SK-N-SH (cell line): ENCODE results near the gene GPD1.

Source experiments
- EZH2phosphoT487 ChIP-seq: fragments of 200-600 bp; sonication (generic); IDR thresholded peaks from 2 replicates; pipeline ENCODE4 v1.6.1; 2017; ENCODE audit warnings: low read depth, mixed run types, mild to moderate bottlenecking, antibody characterized with exemption, moderate library complexity, borderline replicate concordance
- FOXJ3 ChIP-seq: sonication (generic); formaldehyde crosslinking; IDR thresholded peaks from 2 replicates; pipeline ENCODE4 v1.5.1; 2020; ENCODE audit warnings: mild to moderate bottlenecking, missing genetic modification reagents
- FOXM1 ChIP-seq: IDR thresholded peaks from 2 replicates; pipeline ENCODE4 v1.4.0; 2012; ENCODE audit warnings: low read depth, mild to moderate bottlenecking
- GABPA ChIP-seq: IDR thresholded peaks from 2 replicates; pipeline ENCODE4 v1.4.0; 2012; ENCODE audit warnings: low read depth, mild to moderate bottlenecking
- NRF1 ChIP-seq: IDR thresholded peaks from 2 replicates; pipeline ENCODE4 v1.6.1; 2012; ENCODE audit warnings: low read depth, mild to moderate bottlenecking, low read length
- POLR2AphosphoS5 ChIP-seq: IDR thresholded peaks from 2 replicates; pipeline ENCODE4 v1.6.1; 2012; ENCODE audit warnings: low read depth, low read length
- TCF12 ChIP-seq: IDR thresholded peaks from 2 replicates; pipeline ENCODE4 v1.4.0; 2012
- USF2 ChIP-seq: fragments of 150-350 bp; IDR thresholded peaks from 2 replicates; pipeline ENCODE4 v1.6.1; 2017; ENCODE audit warnings: antibody characterized with exemption, low read length, low read depth, borderline replicate concordance
- YY1 ChIP-seq: IDR thresholded peaks from 2 replicates; pipeline ENCODE4 v1.4.0; 2012; ENCODE audit warnings: low read depth, mild to moderate bottlenecking
- TF ChIP-seq, protein P1 (sequence below): fragments of 200-600 bp; sonication (generic); IDR thresholded peaks from 2 replicates; pipeline ENCODE4 v1.6.1; 2017; ENCODE audit warnings: antibody characterized with exemption, mild to moderate bottlenecking, moderate library complexity
- TF ChIP-seq, protein P2 (sequence below): IDR thresholded peaks from 2 replicates; pipeline ENCODE4 v1.6.1; 2012; ENCODE audit warnings: mild to moderate bottlenecking, low read depth, low read length, moderate library complexity

DNA sequence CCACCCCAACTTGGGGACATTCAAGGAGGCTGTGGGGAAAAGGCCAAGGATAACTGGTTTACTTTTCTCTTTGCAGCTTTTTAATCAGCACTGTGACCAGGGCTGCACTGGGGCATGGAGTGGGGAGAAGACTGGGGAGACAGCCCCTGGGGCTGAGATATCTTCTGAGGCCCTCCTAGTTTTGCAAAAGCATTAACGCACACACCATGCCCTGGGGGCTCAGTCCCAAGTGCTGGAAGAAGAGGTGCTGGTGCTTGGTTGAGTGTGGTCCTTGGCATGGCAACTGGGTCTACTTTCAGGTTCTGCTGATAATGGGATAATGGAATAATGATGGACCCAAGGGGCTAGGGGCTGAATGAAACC is 28.0 kb upstream of the GPD1 start:
- TF ChIP-seq, protein P1, sequence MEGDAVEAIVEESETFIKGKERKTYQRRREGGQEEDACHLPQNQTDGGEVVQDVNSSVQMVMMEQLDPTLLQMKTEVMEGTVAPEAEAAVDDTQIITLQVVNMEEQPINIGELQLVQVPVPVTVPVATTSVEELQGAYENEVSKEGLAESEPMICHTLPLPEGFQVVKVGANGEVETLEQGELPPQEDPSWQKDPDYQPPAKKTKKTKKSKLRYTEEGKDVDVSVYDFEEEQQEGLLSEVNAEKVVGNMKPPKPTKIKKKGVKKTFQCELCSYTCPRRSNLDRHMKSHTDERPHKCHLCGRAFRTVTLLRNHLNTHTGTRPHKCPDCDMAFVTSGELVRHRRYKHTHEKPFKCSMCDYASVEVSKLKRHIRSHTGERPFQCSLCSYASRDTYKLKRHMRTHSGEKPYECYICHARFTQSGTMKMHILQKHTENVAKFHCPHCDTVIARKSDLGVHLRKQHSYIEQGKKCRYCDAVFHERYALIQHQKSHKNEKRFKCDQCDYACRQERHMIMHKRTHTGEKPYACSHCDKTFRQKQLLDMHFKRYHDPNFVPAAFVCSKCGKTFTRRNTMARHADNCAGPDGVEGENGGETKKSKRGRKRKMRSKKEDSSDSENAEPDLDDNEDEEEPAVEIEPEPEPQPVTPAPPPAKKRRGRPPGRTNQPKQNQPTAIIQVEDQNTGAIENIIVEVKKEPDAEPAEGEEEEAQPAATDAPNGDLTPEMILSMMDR = no peak
- no peak for TF ChIP-seq USF2
- TF ChIP-seq POLR2AphosphoS5 = no peak
- TF ChIP-seq FOXJ3 (CRISPR knock-in tag) = no peak
- TF ChIP-seq, protein P2, sequence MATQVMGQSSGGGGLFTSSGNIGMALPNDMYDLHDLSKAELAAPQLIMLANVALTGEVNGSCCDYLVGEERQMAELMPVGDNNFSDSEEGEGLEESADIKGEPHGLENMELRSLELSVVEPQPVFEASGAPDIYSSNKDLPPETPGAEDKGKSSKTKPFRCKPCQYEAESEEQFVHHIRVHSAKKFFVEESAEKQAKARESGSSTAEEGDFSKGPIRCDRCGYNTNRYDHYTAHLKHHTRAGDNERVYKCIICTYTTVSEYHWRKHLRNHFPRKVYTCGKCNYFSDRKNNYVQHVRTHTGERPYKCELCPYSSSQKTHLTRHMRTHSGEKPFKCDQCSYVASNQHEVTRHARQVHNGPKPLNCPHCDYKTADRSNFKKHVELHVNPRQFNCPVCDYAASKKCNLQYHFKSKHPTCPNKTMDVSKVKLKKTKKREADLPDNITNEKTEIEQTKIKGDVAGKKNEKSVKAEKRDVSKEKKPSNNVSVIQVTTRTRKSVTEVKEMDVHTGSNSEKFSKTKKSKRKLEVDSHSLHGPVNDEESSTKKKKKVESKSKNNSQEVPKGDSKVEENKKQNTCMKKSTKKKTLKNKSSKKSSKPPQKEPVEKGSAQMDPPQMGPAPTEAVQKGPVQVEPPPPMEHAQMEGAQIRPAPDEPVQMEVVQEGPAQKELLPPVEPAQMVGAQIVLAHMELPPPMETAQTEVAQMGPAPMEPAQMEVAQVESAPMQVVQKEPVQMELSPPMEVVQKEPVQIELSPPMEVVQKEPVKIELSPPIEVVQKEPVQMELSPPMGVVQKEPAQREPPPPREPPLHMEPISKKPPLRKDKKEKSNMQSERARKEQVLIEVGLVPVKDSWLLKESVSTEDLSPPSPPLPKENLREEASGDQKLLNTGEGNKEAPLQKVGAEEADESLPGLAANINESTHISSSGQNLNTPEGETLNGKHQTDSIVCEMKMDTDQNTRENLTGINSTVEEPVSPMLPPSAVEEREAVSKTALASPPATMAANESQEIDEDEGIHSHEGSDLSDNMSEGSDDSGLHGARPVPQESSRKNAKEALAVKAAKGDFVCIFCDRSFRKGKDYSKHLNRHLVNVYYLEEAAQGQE = no peak
- TF ChIP-seq EZH2phosphoT487 = no peak
- no peak for TF ChIP-seq YY1
- TF ChIP-seq NRF1 = no peak
- no peak for TF ChIP-seq FOXM1
- no peak for TF ChIP-seq GABPA
- no peak for TF ChIP-seq TCF12
